ENCODE measurements around the gene MYORG. TPM values are rescaled to one million over a fixed set of nuclear protein-coding genes. Genes with fewer than 3 reads are reported as not detected.
A peak's percentile ranks its signal among the peaks of the same experiment; 100 is the strongest.

The MYORG gene
- total RNA-seq, 1 experiment from 2014 or later = 1.5 TPM

- DNase-seq (ENCODE audit: low read depth) = no peak
Measured at GRCh38 chr9:34334337-34334824, 42.3 kb downstream of the MYORG start.

GRCh38 chr9:34333836-34334235 lies 42.9 kb downstream of the MYORG start:
- no peak for DNase-seq (ENCODE audit: low read depth)

GRCh38 chr9:34332076-34332964 lies 44.4 kb downstream of the MYORG start:
- DNase-seq (ENCODE audit: low read depth) = peak; percentile 36

GRCh38 chr9:34331196-34331595 lies 45.5 kb downstream of the MYORG start:
- DNase-seq (ENCODE audit: low read depth) = no peak

GRCh38 chr9:34328987-34329832 lies 47.5 kb downstream of the MYORG start, which contains the start of the genes KIF24 and NUDT2:
Gene KIF24, minus strand, starts transcription at chr9:34329268. Its CDS starts 17,922 bp downstream, at chr9:34311346.
Gene NUDT2, plus strand, starts transcription at chr9:34329569. Its CDS starts 9,471 bp downstream, at chr9:34339040.
- DNase-seq (ENCODE audit: low read depth) = peak; percentile 100

- DNase-seq (ENCODE audit: low read depth) = no peak
Measured at GRCh38 chr9:34328500-34328986, 48.2 kb downstream of the MYORG start.

- DNase-seq (ENCODE audit: low read depth) = no peak
Measured at GRCh38 chr9:34326690-34327089, 50.0 kb downstream of the MYORG start.

GRCh38 chr9:34322899-34323591 lies 53.7 kb downstream of the MYORG start:
- DNase-seq (ENCODE audit: low read depth) = peak; percentile 52

GRCh38 chr9:34321451-34321850 lies 55.2 kb downstream of the MYORG start:
- DNase-seq (ENCODE audit: low read depth) = no peak

- DNase-seq (ENCODE audit: low read depth) = no peak
Measured at GRCh38 chr9:34318163-34318790, 58.4 kb downstream of the MYORG start.

GRCh38 chr9:34317436-34317835 lies 59.3 kb downstream of the MYORG start:
- no peak for DNase-seq (ENCODE audit: low read depth)

Other genes starting within 250 kb of the MYORG start
- gene UBAP1, start 197.9 kb downstream of the MYORG start, total RNA-seq (2014; rRNA removed) = 23.4 and 25.5 TPM in 2 replicates
- gene KIF24, start 47.6 kb downstream of the MYORG start, total RNA-seq (2014; rRNA removed) = 5.1 and 5.6 TPM in 2 replicates
- 21.5 and 30.6 TPM in 2 replicates for gene NUDT2, start 47.3 kb downstream of the MYORG start, total RNA-seq (2014; rRNA removed)
- 13.0 and 17.6 TPM in 2 replicates for gene FAM219A, start 81.7 kb upstream of the MYORG start, total RNA-seq (2014; rRNA removed)
- gene DNAI1, start 81.9 kb upstream of the MYORG start, total RNA-seq (2014; rRNA removed) = not detected in 2 replicates
- 0.29 TPM in 1 of 2 replicates, not detected in the other for gene ENHO, start 146.1 kb upstream of the MYORG start, total RNA-seq (2014; rRNA removed)
- gene CNTFR, start 212.8 kb upstream of the MYORG start, total RNA-seq (2014; rRNA removed) = not detected in 2 replicates
- gene RPP25L, start 235.2 kb upstream of the MYORG start, total RNA-seq (2014; rRNA removed) = 31.7 and 34.0 TPM in 2 replicates
- 63.4 and 105 TPM in 2 replicates for gene DCTN3, start 243.6 kb upstream of the MYORG start, total RNA-seq (2014; rRNA removed)